HG03097 (cell line): ENCODE results near the gene MUC22.

Experiments used
- ATAC-seq: cut with Tn5 transposase; IDR thresholded peaks from one replicate; pipeline ENCODE4 v1.9.1; 2021; ENCODE audit not compliant: unreplicated experiment, low FRiP score

The MUC22 gene

DNA sequence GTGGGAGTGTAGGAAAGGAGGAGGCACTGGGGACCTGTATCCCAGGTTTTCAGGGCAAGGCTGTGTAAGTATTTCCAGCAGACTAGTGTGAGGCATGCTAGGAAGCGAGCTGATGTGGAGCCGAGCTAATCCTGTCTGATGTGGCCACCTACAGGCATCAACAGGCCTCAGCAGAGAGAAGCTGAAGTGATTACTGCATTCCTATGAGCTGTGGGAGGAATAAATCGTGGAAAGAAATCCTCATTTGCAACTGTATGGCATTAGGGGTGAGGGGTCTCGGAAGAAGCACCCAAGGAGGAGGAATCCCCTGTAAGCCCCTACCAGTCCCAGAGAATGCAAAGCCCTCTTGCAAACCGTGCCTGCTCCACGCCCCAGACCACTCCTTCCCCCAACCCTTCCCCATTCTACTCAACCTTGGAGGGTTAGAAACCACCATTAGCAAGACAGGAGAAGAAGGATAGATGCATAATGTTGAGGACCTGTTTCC lies 60.5 kb downstream of the MUC22 start:
- no peak for ATAC-seq

- no peak for ATAC-seq
These were observed 64.1 kb downstream of the MUC22 start for GRCh38 chr6:31074401-31074800.

GRCh38 chr6:31075528-31075927 lies 65.3 kb downstream of the MUC22 start:
- no peak for ATAC-seq

GRCh38 chr6:31076611-31077010 lies 66.3 kb downstream of the MUC22 start:
- ATAC-seq: no peak

DNA sequence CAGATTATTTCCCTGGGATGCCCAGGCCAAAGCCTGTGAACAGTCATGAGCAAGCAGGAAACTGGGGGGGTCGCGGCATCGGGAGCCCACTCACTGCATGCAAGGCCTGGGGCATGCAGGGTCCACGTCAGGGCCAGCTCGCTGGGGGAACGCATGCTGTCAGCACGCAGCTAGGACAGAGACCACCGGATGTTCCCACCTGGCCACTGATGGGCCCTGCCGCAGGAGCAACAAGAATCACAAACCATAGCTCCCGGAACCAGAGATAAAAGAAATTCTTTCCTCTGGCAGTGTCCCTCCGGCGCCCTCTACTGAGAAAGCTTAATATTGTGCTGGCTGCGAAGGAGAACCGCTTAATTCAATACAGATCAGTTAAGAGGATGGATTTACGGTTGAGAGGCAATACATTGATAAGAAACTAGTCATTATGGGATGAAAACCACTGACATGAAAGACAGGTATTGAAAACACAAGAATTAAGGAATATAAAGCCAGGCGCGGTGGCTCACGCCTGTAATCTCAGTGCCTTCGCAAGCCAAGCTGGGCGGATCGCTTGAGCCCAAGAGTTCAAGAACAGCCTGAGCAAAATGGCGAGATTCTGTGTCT lies 69.5 kb downstream of the MUC22 start:
- no peak for ATAC-seq

GRCh38 chr6:31081872-31082271 lies 71.6 kb downstream of the MUC22 start:
- no peak for ATAC-seq

GRCh38 chr6:31083742-31084354 lies 73.6 kb downstream of the MUC22 start:
- no peak for ATAC-seq
